ENCODE measurements around the gene AKAP1.

DNA sequence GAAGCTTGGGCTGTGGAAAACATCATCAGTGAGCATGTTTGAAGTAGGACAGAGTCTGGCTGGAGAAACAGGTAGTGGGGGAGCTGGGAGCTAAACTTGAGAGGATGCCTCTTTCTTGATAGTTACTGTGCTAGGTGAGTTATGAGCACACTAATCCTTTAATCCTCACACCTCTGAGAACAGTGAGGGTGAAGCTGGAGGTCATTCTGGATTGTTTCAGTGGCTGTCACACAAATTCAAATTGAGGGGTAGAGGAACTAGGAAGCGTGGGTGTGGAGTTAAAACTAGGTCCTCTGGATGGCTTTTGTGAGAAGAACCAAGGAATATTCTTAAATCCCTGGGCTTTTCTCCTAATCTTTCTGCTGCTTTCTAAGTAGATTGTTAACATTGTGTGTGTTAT, 3.3 kb downstream of the AKAP1 start:
- TF ChIP-seq, protein P1, sequence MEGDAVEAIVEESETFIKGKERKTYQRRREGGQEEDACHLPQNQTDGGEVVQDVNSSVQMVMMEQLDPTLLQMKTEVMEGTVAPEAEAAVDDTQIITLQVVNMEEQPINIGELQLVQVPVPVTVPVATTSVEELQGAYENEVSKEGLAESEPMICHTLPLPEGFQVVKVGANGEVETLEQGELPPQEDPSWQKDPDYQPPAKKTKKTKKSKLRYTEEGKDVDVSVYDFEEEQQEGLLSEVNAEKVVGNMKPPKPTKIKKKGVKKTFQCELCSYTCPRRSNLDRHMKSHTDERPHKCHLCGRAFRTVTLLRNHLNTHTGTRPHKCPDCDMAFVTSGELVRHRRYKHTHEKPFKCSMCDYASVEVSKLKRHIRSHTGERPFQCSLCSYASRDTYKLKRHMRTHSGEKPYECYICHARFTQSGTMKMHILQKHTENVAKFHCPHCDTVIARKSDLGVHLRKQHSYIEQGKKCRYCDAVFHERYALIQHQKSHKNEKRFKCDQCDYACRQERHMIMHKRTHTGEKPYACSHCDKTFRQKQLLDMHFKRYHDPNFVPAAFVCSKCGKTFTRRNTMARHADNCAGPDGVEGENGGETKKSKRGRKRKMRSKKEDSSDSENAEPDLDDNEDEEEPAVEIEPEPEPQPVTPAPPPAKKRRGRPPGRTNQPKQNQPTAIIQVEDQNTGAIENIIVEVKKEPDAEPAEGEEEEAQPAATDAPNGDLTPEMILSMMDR (IDR thresholded peaks at IDR 0.05): no peak
- no peak for TF ChIP-seq POLR2A (IDR thresholded peaks at IDR 0.05)
